OCI-LY1 (cell line): ENCODE measurements around the gene EFS.
"Not testable (repeated sequence)": the region's sequence is repeated elsewhere in the genome, so short reads cannot be mapped to it uniquely, and the experiment has no call there.

ENCODE experiments used
- H2AFZ ChIP-seq: fragments of 200-600 bp; sonication (generic), shearing (Covaris generic); 2 replicates; pipeline ENCODE4 v1.6.0; 2014; ENCODE audit warnings: antibody characterized with exemption, mild to moderate bottlenecking, low read length
- H3F3A ChIP-seq: fragments of 200-600 bp; sonication (generic), shearing (Covaris generic); 2 replicates; pipeline ENCODE4 v1.6.0; 2014; ENCODE audit warnings: mild to moderate bottlenecking, antibody characterized with exemption, low read length, moderate library complexity; ENCODE audit not compliant: insufficient read depth
- H3K27ac ChIP-seq: fragments of 200-600 bp; sonication (generic); 2 replicates; pipeline ENCODE4 v1.5.1; 2014; ENCODE audit warnings: low read length, mixed run types, mild to moderate bottlenecking, low read depth; ENCODE audit not compliant: poor library complexity, severe bottlenecking
- H3K27me3 ChIP-seq: fragments of 200-600 bp; sonication (generic); 2 replicates; pipeline ENCODE4 v1.6.0; 2014; ENCODE audit warnings: antibody characterized with exemption, mild to moderate bottlenecking, low read length, moderate library complexity; ENCODE audit not compliant: insufficient read depth
- H3K36me3 ChIP-seq: fragments of 200-600 bp; sonication (generic); 2 replicates; pipeline ENCODE4 v1.6.1; 2014; ENCODE audit warnings: mild to moderate bottlenecking, antibody characterized with exemption, low read length, moderate library complexity, mixed read lengths; ENCODE audit not compliant: insufficient read depth
- H3K4me1 ChIP-seq: fragments of 200-600 bp; sonication (generic); 2 replicates; pipeline ENCODE4 v1.5.1; 2014; ENCODE audit warnings: mild to moderate bottlenecking, low read length, moderate library complexity; ENCODE audit not compliant: insufficient read depth, severe bottlenecking
- H3K4me2 ChIP-seq: fragments of 200-600 bp; sonication (generic), shearing (Covaris generic); 2 replicates; pipeline ENCODE4 v1.6.1; 2014; ENCODE audit warnings: low read length
- H3K4me3 ChIP-seq: fragments of 200-600 bp; sonication (generic); 2 replicates; pipeline ENCODE4 v1.5.1; 2014; ENCODE audit warnings: low read length, low read depth, mild to moderate bottlenecking, mixed read lengths; ENCODE audit not compliant: poor library complexity, severe bottlenecking
- H3K79me2 ChIP-seq: fragments of 200-600 bp; shearing (Covaris generic); 2 replicates; pipeline ENCODE4 v1.6.1; 2016; ENCODE audit warnings: mixed run types, low read length, mixed read lengths; ENCODE audit not compliant: insufficient read depth
- H3K9ac ChIP-seq: fragments of 200-600 bp; sonication (generic), shearing (Covaris generic); 2 replicates; pipeline ENCODE4 v1.6.1; 2014; ENCODE audit warnings: mild to moderate bottlenecking, low read length, mixed read lengths
- H3K9me2 ChIP-seq: fragments of 200-600 bp; sonication (generic), shearing (Covaris generic); 2 replicates; pipeline ENCODE4 v1.6.1; 2014; ENCODE audit warnings: low read depth, mild to moderate bottlenecking, low read length, mixed read lengths
- H3K9me3 ChIP-seq: fragments of 200-600 bp; shearing (Covaris generic); 2 replicates; pipeline ENCODE4 v1.6.1; 2014; ENCODE audit warnings: low read length, mixed read lengths
- H4K20me1 ChIP-seq: fragments of 200-600 bp; sonication (generic), shearing (Covaris generic); 2 replicates; pipeline ENCODE4 v1.6.0; 2016; ENCODE audit warnings: mild to moderate bottlenecking, low read length; ENCODE audit not compliant: insufficient read depth
- EZH2 ChIP-seq: fragments of 200-600 bp; sonication (generic), shearing (Covaris generic); IDR thresholded peaks from 2 replicates; pipeline ENCODE4 v1.8.0; 2017; ENCODE audit warnings: borderline replicate concordance, mixed run types, mild to moderate bottlenecking, antibody characterized with exemption, low read length, moderate library complexity, mixed read lengths
- TF ChIP-seq, protein P1 (sequence below): fragments of 200-600 bp; sonication (generic), shearing (Covaris generic); IDR thresholded peaks from 2 replicates; pipeline ENCODE4 v1.5.1; 2017; ENCODE audit warnings: mild to moderate bottlenecking, antibody characterized with exemption, low read length, moderate library complexity, mixed read lengths

Gene EFS

DNA sequence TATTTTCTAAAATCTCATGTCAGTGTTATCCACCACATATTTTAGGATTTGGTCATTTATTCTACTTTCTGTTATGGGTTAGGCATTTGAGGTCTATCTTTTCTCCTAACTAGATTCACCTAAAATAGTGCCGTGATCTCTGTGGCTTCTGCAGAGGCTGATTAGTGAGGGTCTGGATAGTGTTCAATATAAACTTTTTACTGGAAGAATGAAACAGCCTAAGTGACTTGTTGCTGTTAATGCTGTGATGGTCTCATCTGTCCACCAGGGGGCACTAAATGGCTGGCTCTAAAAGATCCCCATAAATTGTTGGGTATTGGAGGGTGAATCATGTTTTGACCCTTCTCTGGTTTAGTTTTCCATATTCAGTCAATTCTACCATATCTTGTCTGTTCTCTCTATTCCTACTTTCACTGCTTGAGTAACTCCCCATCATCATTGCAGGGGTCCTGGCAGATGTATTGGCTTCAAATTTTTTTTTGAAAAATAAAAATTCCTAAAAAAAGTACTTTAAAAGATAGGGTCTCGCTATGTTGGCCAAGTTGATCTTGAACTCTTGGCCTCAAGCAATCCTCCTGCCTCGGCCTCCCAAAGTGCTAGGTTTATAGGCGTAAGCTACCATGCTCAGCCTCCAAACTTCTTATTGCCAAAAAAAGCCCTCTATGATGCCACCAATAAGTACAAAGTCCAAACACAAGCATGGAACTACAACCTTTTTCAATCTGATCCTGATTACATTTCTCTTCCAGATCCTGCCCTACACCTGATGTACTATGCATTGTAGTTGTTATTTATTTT, 36.8 kb downstream of the EFS start:
- TF ChIP-seq, protein P1, sequence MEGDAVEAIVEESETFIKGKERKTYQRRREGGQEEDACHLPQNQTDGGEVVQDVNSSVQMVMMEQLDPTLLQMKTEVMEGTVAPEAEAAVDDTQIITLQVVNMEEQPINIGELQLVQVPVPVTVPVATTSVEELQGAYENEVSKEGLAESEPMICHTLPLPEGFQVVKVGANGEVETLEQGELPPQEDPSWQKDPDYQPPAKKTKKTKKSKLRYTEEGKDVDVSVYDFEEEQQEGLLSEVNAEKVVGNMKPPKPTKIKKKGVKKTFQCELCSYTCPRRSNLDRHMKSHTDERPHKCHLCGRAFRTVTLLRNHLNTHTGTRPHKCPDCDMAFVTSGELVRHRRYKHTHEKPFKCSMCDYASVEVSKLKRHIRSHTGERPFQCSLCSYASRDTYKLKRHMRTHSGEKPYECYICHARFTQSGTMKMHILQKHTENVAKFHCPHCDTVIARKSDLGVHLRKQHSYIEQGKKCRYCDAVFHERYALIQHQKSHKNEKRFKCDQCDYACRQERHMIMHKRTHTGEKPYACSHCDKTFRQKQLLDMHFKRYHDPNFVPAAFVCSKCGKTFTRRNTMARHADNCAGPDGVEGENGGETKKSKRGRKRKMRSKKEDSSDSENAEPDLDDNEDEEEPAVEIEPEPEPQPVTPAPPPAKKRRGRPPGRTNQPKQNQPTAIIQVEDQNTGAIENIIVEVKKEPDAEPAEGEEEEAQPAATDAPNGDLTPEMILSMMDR = peak; percentile 85
- no peak for TF ChIP-seq EZH2
- Histone ChIP-seq H3K9me3 (no peaks in the 10 kb centered on the region), H3K4me2 (no peak overlapping the region), H3K27me3 (no peaks in the 10 kb centered on the region), H4K20me1 (no peaks in the 10 kb centered on the region), H3K4me1 (peaks cover 2% of the 10 kb centered on the region), H3K4me3 (no peak overlapping the region), H3F3A (no peaks in the 10 kb centered on the region), H3K9ac (no peak overlapping the region), H3K9me2 (no peaks in the 10 kb centered on the region), H2AFZ (no peak overlapping the region), H3K27ac (no peak overlapping the region), H3K36me3 (peaks cover 35% of the 10 kb centered on the region), H3K79me2 (no peaks in the 10 kb centered on the region)

- H4K20me1 ChIP-seq = no peaks in the 10 kb centered on the region
- peaks cover 12% of the 10 kb centered on the region for H3K79me2 ChIP-seq
- no peak overlapping the region for H2AFZ ChIP-seq
These were observed 38.3 kb downstream of the EFS start for GRCh38 chr14:23326491-23327332.

DNA sequence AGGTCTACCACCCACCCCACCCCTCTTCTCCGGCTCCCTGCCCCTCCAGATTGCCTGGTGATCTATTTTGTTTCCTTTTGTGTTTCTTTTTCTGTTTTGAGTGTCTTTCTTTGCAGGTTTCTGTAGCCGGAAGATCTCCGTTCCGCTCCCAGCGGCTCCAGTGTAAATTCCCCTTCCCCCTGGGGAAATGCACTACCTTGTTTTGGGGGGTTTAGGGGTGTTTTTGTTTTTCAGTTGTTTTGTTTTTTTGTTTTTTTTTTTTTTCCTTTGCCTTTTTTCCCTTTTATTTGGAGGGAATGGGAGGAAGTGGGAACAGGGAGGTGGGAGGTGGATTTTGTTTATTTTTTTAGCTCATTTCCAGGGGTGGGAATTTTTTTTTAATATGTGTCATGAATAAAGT, 39.2 kb downstream of the EFS start:
- H3K4me3 ChIP-seq, H3K9me2 ChIP-seq, H3K27ac ChIP-seq, H4K20me1 ChIP-seq, H3K4me2 ChIP-seq, H3F3A ChIP-seq, H3K9me3 ChIP-seq, H2AFZ ChIP-seq, H3K27me3 ChIP-seq, H3K9ac ChIP-seq: not testable (repeated sequence)
- H3K79me2 ChIP-seq = peaks cover 12% of the 10 kb centered on the region
- H3K36me3 ChIP-seq = peaks cover 41% of the 10 kb centered on the region
- H3K4me1 ChIP-seq = peaks cover 13% of the 10 kb centered on the region

More at GRCh38 chr14:23326491-23327332, 38.3 kb downstream of the EFS start:
- peaks cover 12% of the 10 kb centered on the region for H3K4me1 ChIP-seq
- H3K4me3 ChIP-seq = no peak overlapping the region
- no peak overlapping the region for H3K27ac ChIP-seq
- no peaks in the 10 kb centered on the region for H3K9me3 ChIP-seq
- no peak overlapping the region for H3K4me2 ChIP-seq
- H3K27me3 ChIP-seq = no peaks in the 10 kb centered on the region
- H3K9ac ChIP-seq = no peak overlapping the region
- H3K36me3 ChIP-seq = peaks cover 41% of the 10 kb centered on the region
- TF ChIP-seq EZH2 = no peak
- TF ChIP-seq, protein P1 = no peak
- H3K9me2 ChIP-seq = no peaks in the 10 kb centered on the region
- H3F3A ChIP-seq = no peaks in the 10 kb centered on the region
